Stimulated activated CD8-positive, alpha-beta memory T cell treated with anti-CD3 and anti-CD28 coated beads, Interleukin-4, amount 100 ng/mL, for 4 hours (primary cell): ENCODE data around the gene ARMH4.

Source experiments
- DNase-seq, 2 donors: peaks; one replicate each; pipeline ENCODE4 v3.0.0-alpha.2; 2020; ENCODE audit warnings: low read depth in 2 of 2, low spot score in 1 of 2

Gene ARMH4, protein sequence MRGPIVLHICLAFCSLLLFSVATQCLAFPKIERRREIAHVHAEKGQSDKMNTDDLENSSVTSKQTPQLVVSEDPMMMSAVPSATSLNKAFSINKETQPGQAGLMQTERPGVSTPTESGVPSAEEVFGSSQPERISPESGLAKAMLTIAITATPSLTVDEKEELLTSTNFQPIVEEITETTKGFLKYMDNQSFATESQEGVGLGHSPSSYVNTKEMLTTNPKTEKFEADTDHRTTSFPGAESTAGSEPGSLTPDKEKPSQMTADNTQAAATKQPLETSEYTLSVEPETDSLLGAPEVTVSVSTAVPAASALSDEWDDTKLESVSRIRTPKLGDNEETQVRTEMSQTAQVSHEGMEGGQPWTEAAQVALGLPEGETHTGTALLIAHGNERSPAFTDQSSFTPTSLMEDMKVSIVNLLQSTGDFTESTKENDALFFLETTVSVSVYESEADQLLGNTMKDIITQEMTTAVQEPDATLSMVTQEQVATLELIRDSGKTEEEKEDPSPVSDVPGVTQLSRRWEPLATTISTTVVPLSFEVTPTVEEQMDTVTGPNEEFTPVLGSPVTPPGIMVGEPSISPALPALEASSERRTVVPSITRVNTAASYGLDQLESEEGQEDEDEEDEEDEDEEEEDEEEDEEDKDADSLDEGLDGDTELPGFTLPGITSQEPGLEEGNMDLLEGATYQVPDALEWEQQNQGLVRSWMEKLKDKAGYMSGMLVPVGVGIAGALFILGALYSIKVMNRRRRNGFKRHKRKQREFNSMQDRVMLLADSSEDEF

DNA sequence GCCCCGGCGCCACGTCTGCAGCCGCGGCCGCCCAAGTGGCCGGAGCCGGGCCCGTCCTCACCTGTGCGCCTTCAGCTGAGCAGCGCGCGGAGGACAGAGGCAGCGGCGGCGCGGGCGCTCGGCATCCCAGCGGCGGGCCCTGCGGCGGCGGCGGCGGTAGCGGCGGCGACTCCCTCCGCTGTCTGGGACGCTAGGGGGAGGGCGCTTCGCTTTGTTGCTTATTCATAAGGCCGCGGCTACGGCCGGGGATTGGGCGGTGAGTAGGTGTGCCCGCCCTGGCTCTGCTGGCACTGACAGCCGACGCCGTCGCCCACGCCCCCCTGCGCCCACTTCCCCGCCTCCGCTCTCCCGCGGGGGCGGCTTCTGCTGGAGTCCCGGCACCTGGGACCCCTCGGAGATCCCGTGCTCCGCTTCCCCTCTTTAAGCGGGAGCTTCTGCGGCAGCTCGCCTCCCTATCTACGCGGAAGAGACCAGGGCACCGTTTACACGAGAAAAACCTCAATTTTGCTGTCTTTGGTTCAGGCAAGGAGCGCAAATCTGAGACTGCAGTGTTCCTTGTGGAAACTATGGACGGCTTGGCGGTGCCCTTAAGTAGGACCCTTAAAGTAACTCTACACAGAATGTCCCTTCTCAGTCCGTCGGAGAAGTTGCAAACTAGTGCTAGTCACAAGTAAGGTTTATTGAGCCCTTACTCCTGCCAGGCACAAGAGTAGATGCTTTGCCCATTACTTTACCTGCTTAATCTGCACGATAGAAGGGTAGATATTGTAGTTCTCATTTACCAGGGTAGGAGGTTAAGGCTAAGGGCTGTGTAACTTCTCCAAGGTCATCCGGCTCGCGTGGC is at the start of gene ARMH4:
TSS of gene ARMH4 (minus strand) at position 200 of the 844 bp plus-strand sequence. CDS start 12,855 bp downstream, outside the sequence.
- DNase-seq, result peak in 1 of 2 donors; percentile 46

GRCh38 chr14:58200846-58201245 is 48.8 kb upstream of the ARMH4 start:
- no peak for DNase-seq

DNA sequence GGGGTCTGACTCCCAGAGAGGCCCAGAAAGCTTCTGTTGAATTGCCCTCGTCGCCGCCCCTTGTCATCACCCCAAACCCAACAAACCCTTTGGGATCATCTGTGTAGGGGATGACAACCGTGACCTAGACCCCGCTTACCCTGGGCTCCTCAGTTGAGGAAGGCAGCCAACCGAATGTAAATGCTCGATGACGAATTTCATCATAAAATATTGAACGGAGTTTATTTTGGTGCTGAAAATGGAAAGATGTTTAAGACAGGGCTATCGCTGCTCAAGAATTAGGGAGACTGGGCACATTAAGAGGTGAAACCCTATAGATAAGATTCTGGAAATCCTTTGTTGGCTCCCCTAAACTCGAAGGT is 48.4 kb upstream of the ARMH4 start:
- DNase-seq, result no peak

- DNase-seq, result peak; percentile 67 to 79
Measured at GRCh38 chr14:58199726-58200479, 47.9 kb upstream of the ARMH4 start, which contains the start of gene ACTR10. Gene ACTR10 (plus strand): TSS chr14:58200149. CDS start chr14:58200218, 69 bp downstream.

GRCh38 chr14:58198086-58198485 is 46.1 kb upstream of the ARMH4 start:
- no peak for DNase-seq

DNA sequence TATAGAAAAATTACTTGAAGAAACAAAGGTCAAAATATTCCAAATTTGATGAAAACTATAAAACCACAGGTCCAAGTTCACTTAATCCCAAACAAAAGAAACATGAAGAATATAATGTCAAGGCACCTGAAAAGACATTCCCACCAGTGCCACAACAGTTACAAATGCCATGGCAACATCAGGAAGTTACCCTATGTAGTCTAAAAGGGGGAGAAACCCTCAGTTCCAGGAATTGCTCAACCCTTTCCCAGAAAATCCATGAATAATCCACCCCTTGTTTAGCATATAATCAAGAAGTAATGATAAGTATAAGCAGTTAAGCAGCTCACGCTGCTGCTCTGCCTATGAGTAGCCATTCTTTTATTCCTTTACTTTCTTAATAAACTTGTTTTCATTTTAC is 44.2 kb upstream of the ARMH4 start:
- no peak for DNase-seq

- DNase-seq, result no peak
Measured at GRCh38 chr14:58193542-58193941, 41.5 kb upstream of the ARMH4 start.

DNA sequence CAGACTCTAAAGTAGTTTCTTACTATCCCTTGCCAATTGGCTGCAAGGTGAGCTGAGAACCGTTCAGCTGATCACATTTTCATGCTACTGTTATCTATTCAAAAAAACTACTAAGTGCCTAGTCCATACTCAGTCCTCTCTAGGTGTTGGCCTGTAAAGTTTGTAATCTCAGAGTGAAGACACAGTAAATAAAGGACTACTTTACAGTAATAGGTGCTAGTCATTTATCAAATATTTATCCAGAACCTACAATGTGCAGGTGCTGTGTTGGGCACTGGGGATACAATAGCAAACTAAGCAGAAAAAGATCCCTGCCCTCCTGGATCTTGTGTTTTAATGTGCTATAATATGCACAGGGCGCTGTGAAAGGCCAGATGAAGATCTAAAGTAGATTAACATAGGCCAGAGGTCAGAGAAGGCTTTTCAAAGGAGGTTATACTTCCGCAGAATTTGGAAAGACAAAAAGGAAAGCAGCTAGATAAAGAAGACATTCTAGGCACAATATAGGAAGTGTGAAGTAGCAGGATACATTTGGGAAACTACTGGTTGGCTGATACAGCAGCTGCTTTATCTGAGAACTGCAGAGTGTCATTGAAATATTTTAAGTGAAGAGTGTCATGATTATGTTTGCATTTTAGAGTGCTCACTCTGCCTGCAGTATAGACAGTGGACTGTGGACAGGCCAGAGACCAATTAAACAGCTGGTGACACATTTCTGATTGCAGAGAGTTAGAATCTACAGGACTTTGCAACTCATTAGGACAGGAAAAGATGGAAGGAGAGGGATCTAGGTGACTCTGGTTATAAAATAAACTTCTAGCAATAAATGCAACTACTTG is 40.0 kb upstream of the ARMH4 start:
- DNase-seq, result no peak

- no peak for DNase-seq
Measured at GRCh38 chr14:58189176-58189575, 37.2 kb upstream of the ARMH4 start.

DNA sequence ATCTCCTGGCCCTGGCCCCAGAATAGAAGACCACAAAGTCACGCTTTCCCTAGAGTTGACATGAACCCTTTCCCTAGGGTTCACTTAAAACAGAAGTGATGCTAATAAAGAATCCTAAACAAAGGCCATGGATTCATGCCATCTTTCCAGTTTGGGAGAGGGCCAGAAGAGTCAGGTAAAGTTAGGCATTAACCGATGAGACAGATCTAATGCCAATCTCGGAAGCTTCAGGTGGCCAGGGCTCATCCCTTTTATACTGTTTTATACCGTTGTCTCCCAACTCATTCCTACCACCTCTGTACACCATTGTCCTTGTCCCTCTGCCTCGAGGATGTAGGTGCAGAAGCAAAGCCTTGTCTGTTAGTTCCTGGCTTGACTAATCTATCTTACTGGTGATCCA is 25.1 kb upstream of the ARMH4 start:
- no peak for DNase-seq

- DNase-seq, result no peak
Measured at GRCh38 chr14:58171090-58171489, 19.1 kb upstream of the ARMH4 start.

GRCh38 chr14:58167891-58168290 is 15.9 kb upstream of the ARMH4 start:
- no peak for DNase-seq

GRCh38 chr14:58167057-58167456 is 15.0 kb upstream of the ARMH4 start:
- no peak for DNase-seq

GRCh38 chr14:58166005-58166983 is 14.3 kb upstream of the ARMH4 start:
- DNase-seq, result peak; percentile 49 to 66

DNA sequence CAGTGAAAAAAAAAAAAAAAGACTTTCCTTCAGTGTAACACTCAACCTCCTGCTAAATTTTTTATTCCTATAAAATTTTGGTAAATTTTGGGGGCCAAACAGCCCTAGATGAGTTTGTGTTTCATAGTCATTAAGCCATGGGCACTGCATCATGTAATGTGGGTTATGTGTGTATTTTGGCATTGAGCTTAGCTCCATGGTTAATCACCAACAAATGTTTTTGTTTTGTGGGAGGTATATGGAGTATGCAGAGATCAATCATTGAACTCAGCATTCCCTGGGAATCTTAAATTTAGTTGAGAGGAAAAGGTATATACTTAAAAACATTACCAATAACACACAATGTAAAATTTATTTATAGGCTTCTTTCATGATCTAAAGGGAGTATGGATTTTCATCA is 8.5 kb upstream of the ARMH4 start:
- DNase-seq, result no peak

- DNase-seq, result no peak
Measured at GRCh38 chr14:58151133-58152013, 640 bp downstream of the ARMH4 start.

GRCh38 chr14:58150243-58150805 is 1.7 kb downstream of the ARMH4 start:
- DNase-seq, result no peak
